NCI-H1417 treated with DMSO at 0.1 percent for 48 hours (cell line): ENCODE measurements around the gene TBL3.

ENCODE experiments used
- DNase-seq: peaks from one replicate; lab custom pipeline; 2025; lab: John Stamatoyannopoulos, UW

The TBL3 gene

DNA sequence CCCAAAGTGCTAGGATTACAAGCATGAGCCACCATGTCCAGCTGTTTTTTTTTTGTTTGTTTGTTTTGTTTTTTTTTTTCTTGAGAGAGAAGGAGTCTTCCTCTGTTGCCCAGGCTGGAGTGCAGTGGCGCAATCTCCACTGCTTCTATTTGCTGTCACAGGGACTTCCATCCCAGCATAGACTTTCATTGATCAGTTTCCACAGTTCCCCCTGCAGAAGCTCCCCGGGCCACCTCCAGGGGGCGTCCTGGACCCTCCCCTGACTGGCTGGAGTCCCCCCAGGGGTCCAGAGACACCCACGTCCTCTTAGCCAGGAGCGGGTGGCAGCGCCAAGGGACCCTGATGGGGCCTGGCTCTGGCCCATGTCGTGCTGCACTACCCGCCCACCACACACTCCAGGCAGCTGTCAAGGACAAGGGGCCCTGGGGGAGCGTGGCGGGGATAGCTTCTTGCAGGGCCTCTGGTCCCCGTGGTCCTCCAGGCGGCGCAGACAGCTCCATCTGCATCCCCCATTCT, 44.6 kb downstream of the TBL3 start:
- no peak for DNase-seq

DNA sequence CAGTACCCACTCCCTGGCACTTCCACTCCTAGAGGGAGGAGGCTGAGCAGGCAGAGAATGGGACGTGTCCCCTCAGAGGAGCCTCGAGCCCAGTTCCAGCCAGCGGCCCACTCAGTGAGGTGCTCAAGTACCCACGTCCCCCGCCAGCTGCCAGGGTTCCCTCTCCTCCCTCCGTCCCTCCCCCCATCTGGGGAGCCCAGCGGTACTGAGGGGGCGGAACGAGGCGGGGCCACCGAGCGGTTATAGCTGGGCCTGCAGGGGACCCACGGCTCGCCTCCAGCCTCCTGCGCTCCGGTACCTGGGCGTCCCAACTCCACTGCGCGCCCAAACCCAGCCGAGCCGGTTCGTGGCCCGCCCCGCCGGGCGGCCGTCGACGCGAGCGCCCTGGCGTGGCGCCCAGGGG, 47.7 kb downstream of the TBL3 start, which contains the start of gene NPW:
NPW (plus strand) TSS at position 268 of the 403 bp plus-strand sequence.
- no peak for DNase-seq

DNA sequence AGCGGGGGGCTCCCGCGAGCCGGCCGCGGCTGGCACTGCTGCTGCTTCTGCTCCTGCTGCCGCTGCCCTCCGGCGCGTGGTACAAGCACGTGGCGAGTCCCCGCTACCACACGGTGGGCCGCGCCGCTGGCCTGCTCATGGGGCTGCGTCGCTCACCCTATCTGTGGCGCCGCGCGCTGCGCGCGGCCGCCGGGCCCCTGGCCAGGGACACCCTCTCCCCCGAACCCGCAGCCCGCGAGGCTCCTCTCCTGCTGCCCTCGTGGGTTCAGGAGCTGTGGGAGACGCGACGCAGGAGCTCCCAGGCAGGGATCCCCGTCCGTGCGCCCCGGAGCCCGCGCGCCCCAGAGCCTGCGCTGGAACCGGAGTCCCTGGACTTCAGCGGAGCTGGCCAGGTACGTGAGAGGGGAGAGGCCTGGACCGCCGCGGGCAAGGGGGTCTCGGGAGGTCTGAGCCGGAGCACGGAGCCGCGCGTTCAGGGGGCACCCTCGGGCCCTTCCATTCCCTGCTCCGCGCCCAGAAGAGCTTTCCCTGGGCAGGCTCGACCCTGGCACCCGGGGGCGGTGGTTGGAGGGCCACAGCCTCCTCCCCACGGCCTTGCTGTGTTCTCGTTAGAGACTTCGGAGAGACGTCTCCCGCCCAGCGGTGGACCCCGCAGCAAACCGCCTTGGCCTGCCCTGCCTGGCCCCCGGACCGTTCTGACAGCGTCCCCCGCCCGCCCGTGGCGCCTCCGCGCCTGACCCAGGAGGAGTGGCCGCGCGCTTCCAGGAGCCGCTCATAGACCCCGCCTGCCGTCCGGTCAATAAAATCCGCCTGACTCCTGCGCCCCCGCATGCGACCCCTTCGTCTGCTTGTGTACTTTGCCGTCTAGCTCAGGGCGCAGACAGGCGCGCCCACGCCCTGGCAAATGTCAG, 48.3 kb downstream of the TBL3 start:
- DNase-seq, result no peak

DNA sequence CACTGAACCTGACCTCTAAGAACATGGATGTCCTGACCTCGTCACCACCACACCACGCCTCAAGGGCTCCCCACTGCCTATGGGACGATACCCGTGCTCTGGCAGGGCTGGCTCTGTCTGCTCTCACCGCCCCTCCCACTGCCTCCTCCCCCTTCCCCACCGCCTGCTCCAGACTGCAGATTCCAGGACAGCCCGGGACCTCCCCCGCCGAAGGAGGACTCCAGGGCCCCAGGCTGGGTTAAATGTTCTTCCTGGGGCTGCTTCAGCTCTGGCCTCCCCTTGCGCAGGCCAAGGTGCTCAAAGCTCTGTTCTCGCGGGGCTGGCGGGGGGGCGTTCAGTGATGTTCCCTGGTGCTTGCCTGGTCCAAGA, 50.9 kb downstream of the TBL3 start:
- DNase-seq, result no peak

DNA sequence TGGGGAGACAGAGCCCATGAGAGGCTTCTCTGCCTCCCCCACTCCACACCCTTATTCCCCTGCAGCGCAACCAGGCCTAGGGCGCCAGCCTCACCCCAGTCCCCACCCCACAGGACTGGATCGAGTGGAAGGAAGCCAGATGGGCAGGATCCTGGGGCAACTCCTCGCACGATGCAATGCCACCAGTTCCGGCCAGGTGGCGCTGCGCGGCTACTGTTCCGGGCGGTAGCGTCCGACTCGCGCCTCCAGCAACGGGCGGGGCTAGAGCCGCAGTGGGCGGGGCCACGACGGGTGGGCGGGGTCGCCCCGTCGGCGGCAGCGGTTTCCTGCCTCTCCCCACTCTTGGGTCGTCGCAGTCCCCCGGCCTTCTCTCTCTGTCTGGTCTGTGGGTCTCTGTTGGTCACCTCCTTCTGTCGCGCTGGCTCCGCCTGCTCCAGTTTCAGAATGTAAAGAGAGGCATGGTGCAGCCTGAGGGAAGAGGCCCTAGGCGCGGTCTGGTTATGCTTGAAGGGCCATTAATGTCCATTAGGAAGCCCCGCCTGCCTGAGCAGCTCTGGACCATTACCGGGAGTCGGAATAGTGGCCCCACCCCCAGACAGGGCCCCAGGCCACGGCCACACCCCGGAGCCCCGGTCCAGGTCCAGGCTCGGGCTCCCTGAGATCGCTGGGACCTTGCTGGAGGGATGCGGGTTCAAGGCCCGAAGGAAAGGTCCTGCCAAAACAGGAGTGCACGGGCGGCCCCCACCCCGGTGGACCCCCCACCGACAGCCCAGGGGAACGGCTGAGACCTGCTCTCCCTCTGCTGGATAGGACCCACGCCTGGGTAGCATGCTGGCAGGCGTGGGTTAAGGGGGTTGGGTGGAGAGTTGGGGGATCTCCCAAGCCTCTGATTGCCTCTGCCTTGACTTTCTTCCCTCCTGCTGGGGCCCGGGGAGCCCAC, 51.5 kb downstream of the TBL3 start:
- no peak for DNase-seq

DNA sequence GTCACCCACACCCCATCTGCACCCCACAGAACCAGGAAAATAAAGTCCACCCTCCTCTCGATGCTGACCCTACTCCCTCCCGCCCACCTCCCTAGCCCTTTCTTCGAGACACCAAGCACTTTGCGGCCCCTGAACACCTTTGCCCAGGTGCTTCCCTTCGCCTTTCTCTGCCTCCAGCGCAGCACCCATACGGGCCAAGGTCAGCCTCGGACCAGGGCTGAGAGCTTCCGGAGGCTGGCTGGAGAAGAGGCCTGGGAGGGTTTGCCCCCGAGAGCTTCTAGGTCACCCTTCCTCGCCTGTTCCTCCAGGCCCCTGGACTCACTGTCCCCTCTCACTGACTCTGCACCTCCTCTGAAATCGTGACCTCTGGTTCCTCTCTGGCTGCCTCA, 52.2 kb downstream of the TBL3 start:
- no peak for DNase-seq

DNA sequence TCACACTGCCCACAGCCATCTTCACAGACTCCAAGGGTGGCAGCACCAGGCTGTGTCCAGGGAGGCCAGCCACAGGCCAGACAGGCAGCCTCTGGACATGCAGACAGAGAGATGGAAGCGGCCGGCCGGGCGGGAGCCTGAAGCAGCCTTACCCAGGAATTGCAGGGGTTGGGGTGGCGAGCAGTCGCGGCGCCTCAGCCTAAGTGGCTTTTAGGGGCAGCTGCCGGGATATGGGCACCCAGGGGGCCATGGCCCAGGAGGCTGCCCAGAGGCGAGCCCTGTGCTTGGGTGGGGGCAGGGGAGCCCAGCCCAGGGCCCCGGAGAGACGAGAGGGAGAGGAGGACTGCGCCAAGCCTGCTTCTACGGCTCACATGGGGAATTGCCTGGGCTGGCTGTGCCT, 53.4 kb downstream of the TBL3 start:
- DNase-seq, result no peak

DNA sequence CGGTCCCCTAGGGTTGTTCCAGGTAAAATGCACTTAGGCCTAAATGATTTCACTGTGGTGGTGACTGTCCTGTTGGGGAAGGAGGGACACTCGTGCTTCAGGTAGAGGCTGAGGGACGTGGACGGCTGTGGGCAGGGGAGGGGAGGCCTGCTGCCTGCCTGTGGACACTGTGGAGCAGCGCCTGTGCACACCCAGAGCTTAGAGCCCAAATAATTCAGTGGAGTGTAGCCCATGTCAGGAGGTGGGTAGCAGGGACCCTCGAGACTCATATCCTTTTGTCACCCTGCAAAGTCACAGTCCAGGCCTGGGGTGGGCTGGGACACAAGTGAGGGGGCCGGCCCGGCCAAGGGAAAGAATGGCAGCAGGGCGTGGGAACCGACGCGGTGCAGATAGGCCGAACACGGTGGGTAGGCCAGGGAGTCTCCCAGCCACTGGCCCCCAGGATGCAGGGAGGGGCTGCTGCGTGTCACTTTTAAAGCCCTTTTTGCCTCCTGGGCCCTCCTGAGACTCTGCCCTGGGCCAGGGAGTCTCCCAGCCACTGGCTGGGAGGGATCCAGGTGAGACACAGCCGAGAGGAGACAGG, 54.1 kb downstream of the TBL3 start:
- DNase-seq, result no peak

DNA sequence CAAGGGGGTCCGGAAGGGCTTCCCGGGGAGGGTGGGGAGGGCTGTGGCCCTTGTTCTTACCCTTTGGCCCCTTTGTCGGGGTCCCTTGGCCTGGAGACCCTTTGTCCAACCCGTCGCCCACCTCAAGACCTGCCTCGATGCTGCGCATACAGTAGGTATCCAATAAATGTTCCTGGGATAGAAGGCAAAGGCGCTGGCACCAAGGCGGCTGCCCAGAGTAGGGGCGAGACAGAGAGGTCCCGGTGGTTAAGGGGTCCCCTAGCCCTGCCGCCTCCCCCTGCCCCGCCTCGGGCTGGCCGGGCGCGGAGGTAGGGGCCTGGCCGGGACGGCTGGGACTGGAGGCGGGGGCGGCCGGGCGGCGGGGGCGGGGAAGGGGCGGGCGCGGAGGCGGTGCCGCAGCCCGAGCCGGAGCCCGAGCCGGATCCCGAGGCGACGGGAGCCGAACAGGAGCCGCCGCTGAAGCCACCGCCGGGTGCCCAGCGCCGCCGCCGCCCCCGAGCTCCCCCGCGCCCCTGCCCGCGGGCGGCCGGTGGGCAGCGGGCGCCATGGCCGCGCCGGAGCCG, 54.7 kb downstream of the TBL3 start, which contains the start of gene NHERF2:
NHERF2 (plus strand) TSS at position 442 of the 563 bp plus-strand sequence; CDS start at position 546, 104 bp downstream.
- no peak for DNase-seq

DNA sequence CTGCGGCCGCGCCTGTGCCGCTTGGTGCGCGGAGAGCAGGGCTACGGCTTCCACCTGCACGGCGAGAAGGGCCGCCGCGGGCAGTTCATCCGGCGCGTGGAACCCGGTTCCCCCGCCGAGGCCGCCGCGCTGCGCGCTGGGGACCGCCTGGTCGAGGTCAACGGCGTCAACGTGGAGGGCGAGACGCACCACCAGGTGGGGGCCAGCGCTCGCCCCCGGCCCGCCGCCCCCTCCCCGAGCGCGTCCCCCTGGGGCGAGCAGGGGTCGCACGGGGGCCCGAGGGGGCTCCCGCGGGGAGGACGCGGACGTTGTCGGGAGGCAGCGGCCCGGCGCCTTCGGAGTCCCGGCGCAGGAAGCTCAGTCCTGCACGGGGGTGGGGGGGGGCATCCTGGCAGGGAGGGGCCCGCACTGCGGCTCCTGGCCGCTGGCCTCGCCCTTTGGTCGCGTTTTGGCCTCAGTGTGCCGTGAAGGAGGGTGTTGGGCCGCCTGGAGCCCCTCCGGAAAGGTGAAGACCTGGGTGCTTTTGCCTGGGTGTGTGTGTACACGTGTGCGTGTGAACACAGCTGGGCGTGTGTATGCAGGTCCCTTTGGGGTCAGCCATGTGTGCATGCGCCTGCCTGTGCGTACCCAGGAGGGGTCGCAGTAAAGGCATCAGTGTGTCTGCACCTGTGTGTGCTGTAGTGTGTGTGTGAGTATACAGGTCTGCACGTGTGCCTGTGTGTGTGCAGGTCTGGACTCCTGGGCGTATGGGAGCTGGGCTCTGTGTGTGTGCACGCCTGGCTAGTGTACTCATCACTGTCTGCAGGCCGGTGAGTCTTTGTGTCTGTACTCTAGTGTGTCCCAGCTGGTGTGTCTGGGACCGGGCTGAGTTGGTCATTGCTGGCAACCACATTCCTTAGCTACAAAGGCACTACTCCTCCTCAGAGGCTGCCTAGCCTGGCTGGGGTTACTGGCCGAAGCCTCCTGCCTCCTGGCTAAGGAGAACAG, 55.5 kb downstream of the TBL3 start:
- no peak for DNase-seq

DNA sequence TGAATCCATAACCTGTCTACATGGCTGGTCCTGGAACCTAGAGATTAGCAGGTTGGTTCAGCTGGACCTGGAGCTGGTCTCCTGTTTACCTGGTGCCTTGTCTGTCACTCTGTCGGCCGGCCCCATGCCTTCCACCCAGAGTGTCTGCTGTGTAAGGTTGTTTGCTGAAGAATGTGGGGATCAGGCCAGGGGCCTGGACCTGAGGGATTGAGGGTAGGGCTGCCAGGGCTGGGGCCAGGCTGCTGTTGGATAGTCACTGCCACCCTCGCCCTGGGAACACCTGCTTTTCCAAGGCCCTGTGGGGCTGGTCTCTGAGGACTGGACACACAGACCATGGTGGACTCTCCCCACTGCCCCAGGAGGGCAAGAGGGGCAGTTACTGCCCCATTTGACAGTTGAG, 56.3 kb downstream of the TBL3 start:
- DNase-seq, result no peak

DNA sequence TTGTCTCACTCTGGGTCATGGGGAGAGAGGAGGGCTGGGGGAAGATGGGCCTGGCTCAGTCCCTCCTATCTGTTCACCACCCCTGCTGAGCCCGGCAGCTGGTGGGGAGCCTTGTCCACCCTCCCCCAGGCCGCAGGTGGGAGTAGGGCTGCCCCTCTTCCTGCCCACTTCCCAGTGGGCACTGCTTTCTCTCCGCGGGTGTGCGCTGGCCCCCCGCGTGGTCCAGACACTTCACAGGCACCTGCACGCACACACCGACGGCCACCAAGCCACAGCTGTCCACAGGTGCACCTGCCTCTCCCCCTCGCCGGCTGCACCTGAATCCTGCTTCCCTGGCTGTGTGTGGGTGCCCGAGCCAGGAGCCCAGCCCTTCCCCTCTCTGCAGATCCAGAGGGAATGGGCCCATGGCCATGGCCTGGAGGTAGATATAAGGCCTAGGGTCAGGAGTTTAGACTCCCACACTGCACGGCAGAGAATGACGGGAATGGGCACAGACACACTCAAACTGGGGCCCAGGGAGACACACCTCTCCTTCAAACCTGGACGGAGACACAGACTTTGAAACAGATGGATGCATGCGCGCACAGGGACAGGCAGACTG, 56.9 kb downstream of the TBL3 start:
- no peak for DNase-seq

DNA sequence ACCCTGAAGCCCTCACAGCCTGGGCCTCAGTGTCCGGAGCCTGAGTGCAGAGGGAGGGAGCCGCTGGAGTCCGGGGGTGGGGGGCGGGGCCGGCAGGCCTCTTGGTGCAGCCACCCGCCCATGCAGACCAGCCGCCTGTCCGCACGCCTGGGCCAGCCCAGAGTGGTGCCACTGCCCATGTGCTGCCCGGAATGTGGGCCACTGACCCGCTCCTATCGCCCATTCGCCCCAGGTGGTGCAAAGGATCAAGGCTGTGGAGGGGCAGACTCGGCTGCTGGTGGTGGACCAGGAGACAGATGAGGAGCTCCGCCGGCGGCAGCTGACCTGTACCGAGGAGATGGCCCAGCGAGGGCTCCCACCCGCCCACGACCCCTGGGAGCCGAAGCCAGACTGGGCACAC, 57.5 kb downstream of the TBL3 start:
- no peak for DNase-seq

DNA sequence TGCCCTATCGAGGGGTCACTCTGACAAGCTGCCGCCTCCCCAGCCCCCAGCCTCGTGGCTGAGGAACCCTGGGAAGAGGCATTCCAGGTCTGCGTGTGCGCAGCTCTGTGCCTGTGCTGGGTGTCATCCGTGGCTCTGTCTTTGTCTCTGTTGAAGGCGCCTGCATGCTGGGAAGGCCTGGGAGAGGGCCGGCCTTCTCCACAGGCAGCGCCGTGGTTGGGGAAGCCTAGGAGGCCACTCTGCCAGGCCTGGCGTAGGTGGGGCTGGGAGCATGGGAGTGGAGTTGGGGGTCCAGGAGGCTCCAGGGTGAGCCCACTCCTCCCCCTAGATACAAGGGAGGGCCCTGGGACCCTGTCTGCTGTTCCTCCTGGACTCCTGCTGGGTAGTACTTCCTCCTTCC, 58.2 kb downstream of the TBL3 start:
- DNase-seq, result no peak

DNA sequence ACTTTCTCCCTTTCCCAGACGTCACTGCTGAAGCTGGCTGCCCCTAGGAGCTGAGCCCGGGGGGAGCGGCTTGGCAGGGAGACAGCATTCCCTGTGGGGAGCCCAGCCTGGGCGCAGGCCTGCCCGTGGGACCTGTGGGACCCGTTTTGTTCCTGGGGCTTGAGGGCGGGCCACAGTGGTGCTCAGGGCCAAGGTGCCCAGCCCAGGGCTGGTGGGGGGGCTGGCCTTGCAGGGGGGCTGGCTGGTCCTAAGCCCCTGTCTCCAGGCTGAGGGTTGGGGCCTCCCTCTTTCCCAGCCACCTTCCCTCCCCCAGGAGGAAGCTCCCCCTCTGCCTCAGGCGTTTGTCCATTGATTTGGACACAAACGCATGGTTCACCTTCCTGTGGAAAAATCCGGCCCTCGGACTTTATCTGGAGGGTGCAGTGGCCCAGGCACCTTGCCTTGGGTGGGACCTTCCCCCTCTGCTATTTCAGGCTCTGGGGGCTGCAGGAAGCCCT, 59.3 kb downstream of the TBL3 start:
- DNase-seq, result no peak
